ENCODE measurements around the gene KIAA0825. TPM values are rescaled to one million over a fixed set of nuclear protein-coding genes. Genes with fewer than 3 reads are reported as not detected.

Gene KIAA0825
- total and polyA plus RNA-seq, 2 donors (not counting 1 experiment from before 2014, with no cell fraction given): 1.7 to 3.6 TPM

- Histone ChIP-seq H3K4me2 (ENCODE audit: extremely low read depth, insufficient read depth, low read length) (no peak overlapping the region), H3K9ac (ENCODE audit: insufficient read depth, low read length) (no peak overlapping the region), H3K27me3 (ENCODE audit: control insufficient read depth, insufficient read depth, low read length) (no peaks in the 10 kb centered on the region), H3K79me2 (ENCODE audit: control insufficient read depth, insufficient read depth, low read length) (peaks cover 13% of the 10 kb centered on the region), H3K9me3 (ENCODE audit: control insufficient read depth, insufficient read depth, low read depth, low read length) (no peaks in the 10 kb centered on the region), H4K20me1 (ENCODE audit: control insufficient read depth, extremely low read depth, insufficient read depth, low read length) (no peaks in the 10 kb centered on the region), H2AFZ (ENCODE audit: low read length) (no peak overlapping the region), H3K4me1 (ENCODE audit: control insufficient read depth, extremely low read depth, insufficient read depth, low read length) (no peaks in the 10 kb centered on the region), H3K4me3 (replicated peaks in 1 of 4; ENCODE audit: control extremely low read depth in 1 of 4, insufficient read depth in 1 of 4, low read depth in 3 of 4, low read length in 4 of 4) (no peak overlapping the region), H3K27ac (ENCODE audit: insufficient read depth, low read length) (no peak overlapping the region), H3K36me3 (ENCODE audit: control insufficient read depth, insufficient read depth, low read length) (no peaks in the 10 kb centered on the region)
- no peak for DNase-seq (ENCODE audit: low read depth in 2 of 2)
- TF ChIP-seq CTCF (conservative IDR thresholded peaks at IDR 0.05 in 1 of 2, IDR thresholded peaks at IDR 0.05 in 1 of 2; ENCODE audit: low read depth in 1 of 2, low read length in 2 of 2) (no peak), EZH2 (IDR thresholded peaks at IDR 0.05; ENCODE audit: low read length, missing control alignments) (no peak)
Observed at GRCh38 chr5:94113087-94113486, 505.3 kb downstream of the KIAA0825 start.

GRCh38 chr5:94111209-94112004 lies 507.0 kb downstream of the KIAA0825 start:
- Histone ChIP-seq H3K79me2 (ENCODE audit: control insufficient read depth, insufficient read depth, low read length) (peaks cover 13% of the 10 kb centered on the region), H2AFZ (ENCODE audit: low read length) (peak overlapping the region; percentile 98), H3K4me3 (replicated peaks in 1 of 4; ENCODE audit: control extremely low read depth in 1 of 4, insufficient read depth in 1 of 4, low read depth in 3 of 4, low read length in 4 of 4) (peak overlapping the region; percentile 75 to 91 (median 86)), H3K27me3 (ENCODE audit: control insufficient read depth, insufficient read depth, low read length) (no peaks in the 10 kb centered on the region), H3K27ac (ENCODE audit: insufficient read depth, low read length) (peak overlapping the region; percentile 89), H3K9me3 (ENCODE audit: control insufficient read depth, insufficient read depth, low read depth, low read length) (no peaks in the 10 kb centered on the region), H3K4me2 (ENCODE audit: extremely low read depth, insufficient read depth, low read length) (peak overlapping the region; percentile 59), H4K20me1 (ENCODE audit: control insufficient read depth, extremely low read depth, insufficient read depth, low read length) (no peaks in the 10 kb centered on the region), H3K9ac (ENCODE audit: insufficient read depth, low read length) (peak overlapping the region; percentile 67), H3K36me3 (ENCODE audit: control insufficient read depth, insufficient read depth, low read length) (no peaks in the 10 kb centered on the region), H3K4me1 (ENCODE audit: control insufficient read depth, extremely low read depth, insufficient read depth, low read length) (no peaks in the 10 kb centered on the region)
- DNase-seq (ENCODE audit: low read depth in 2 of 2): peak; percentile 96 to 98
- TF ChIP-seq CTCF (conservative IDR thresholded peaks at IDR 0.05 in 1 of 2, IDR thresholded peaks at IDR 0.05 in 1 of 2; ENCODE audit: low read depth in 1 of 2, low read length in 2 of 2): peak; percentile 13 to 20
- TF ChIP-seq EZH2 (IDR thresholded peaks at IDR 0.05; ENCODE audit: low read length, missing control alignments): no peak

GRCh38 chr5:94103514-94104245 lies 514.7 kb downstream of the KIAA0825 start:
- Histone ChIP-seq H3K9me3 (ENCODE audit: control insufficient read depth, insufficient read depth, low read depth, low read length) (no peaks in the 10 kb centered on the region), H3K27ac (ENCODE audit: insufficient read depth, low read length) (no peak overlapping the region), H3K27me3 (ENCODE audit: control insufficient read depth, insufficient read depth, low read length) (no peaks in the 10 kb centered on the region), H2AFZ (ENCODE audit: low read length) (no peak overlapping the region), H3K36me3 (ENCODE audit: control insufficient read depth, insufficient read depth, low read length) (no peaks in the 10 kb centered on the region), H3K4me2 (ENCODE audit: extremely low read depth, insufficient read depth, low read length) (no peak overlapping the region), H4K20me1 (ENCODE audit: control insufficient read depth, extremely low read depth, insufficient read depth, low read length) (no peaks in the 10 kb centered on the region), H3K9ac (ENCODE audit: insufficient read depth, low read length) (no peak overlapping the region), H3K79me2 (ENCODE audit: control insufficient read depth, insufficient read depth, low read length) (no peaks in the 10 kb centered on the region), H3K4me1 (ENCODE audit: control insufficient read depth, extremely low read depth, insufficient read depth, low read length) (no peaks in the 10 kb centered on the region), H3K4me3 (replicated peaks in 1 of 4; ENCODE audit: control extremely low read depth in 1 of 4, insufficient read depth in 1 of 4, low read depth in 3 of 4, low read length in 4 of 4) (no peak overlapping the region)
- TF ChIP-seq CTCF (conservative IDR thresholded peaks at IDR 0.05 in 1 of 2, IDR thresholded peaks at IDR 0.05 in 1 of 2; ENCODE audit: low read depth in 1 of 2, low read length in 2 of 2) (no peak), EZH2 (IDR thresholded peaks at IDR 0.05; ENCODE audit: low read length, missing control alignments) (no peak)
- DNase-seq (ENCODE audit: low read depth in 2 of 2): no peak

All from fibroblast of lung (primary cell).